ENCODE results near the gene MYO15A.

Gene MYO15A

DNA sequence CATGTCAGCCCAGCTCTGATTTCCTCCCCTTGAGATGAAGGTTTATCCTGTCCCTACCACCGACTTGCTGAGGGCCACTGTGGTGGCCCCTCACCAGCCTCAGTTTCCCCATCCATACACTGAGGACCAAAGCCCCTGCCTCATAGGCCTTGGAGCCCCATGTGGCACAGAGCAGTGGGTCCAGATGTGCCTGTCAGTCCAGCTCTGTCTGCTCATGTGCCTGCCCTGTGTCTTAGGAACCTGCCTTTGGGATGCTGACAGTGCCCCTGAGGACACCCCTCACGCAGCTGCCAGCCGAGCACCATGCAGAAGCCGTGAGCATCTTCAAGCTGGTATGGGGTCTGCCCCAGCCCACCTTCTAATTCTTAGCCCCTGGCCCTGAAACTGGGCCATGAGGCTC is 35.7 kb downstream of the MYO15A start:
- H3K27ac ChIP-seq (ENCODE audit: low read length) = no peak overlapping the region
- H3K4me3 ChIP-seq (ENCODE audit: low read length in 2 of 2) = no peak overlapping the region
- peaks cover 2 to 18% of the 10 kb centered on the region in 2 donors for H3K27me3 ChIP-seq (ENCODE audit: control insufficient read depth in 1 of 2, insufficient read depth in 2 of 2, low read length in 2 of 2)
- no peak overlapping the region for H3K9ac ChIP-seq (ENCODE audit: low read length in 2 of 2)
- H3K9me3 ChIP-seq (ENCODE audit: control insufficient read depth in 2 of 2, low read length in 2 of 2) = no peaks in the 10 kb centered on the region
- peaks cover 3% of the 10 kb centered on the region for H3K4me1 ChIP-seq (ENCODE audit: control insufficient read depth, insufficient read depth, low read length)
- no peaks in the 10 kb centered on the region for H3K36me3 ChIP-seq (ENCODE audit: control insufficient read depth in 2 of 2, insufficient read depth in 2 of 2, low read length in 2 of 2)

DNA sequence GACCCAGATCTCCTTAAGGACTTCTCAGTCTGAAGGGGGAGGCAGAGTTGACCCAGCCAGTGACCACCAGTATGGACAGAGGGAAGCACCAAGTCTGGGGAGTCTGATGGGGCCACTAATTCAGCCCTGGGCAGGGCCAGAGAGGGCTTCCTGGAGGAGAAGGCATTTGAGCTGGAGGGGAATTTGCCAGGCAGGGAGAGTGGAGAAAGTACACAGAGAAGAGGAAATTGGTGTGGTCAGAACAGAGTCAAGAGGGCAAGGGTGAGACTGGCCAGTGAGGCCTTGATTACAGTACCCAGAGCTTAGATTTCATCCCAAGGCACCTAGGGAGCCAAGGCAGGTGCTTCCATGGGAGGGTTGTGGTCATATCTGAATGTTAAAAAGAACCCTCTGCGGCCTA is 36.3 kb downstream of the MYO15A start:
- H3K27ac ChIP-seq (ENCODE audit: low read length) = no peak overlapping the region
- H3K9ac ChIP-seq (ENCODE audit: low read length in 2 of 2) = no peak overlapping the region
- H3K9me3 ChIP-seq (ENCODE audit: control insufficient read depth in 2 of 2, low read length in 2 of 2) = no peaks in the 10 kb centered on the region
- H3K27me3 ChIP-seq (ENCODE audit: control insufficient read depth in 1 of 2, insufficient read depth in 2 of 2, low read length in 2 of 2) = peaks cover 2 to 18% of the 10 kb centered on the region in 2 donors
- H3K36me3 ChIP-seq (ENCODE audit: control insufficient read depth in 2 of 2, insufficient read depth in 2 of 2, low read length in 2 of 2) = no peaks in the 10 kb centered on the region
- H3K4me3 ChIP-seq (ENCODE audit: low read length in 2 of 2) = no peak overlapping the region
- H3K4me1 ChIP-seq (ENCODE audit: control insufficient read depth, insufficient read depth, low read length) = peaks cover 3% of the 10 kb centered on the region

DNA sequence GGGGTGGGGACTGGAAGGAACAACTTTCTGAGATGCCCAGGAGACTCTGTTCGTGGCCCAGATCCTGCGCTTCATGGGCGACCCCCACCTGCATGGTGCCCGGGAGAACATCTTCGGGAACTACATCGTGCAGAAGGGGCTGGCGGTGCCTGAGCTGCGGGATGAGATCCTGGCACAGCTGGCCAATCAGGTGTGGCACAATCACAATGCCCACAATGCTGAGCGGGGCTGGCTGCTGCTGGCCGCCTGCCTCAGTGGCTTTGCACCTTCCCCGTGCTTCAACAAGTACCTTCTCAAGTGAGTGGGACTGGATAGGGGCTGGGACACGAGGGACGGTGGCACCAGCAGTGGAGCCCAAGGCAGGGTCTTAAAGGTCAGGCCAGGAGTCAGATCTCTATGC is 37.3 kb downstream of the MYO15A start:
- Histone ChIP-seq H3K4me3 (ENCODE audit: low read length in 2 of 2) (no peak overlapping the region), H3K27ac (ENCODE audit: low read length) (no peak overlapping the region), H3K27me3 (ENCODE audit: control insufficient read depth in 1 of 2, insufficient read depth in 2 of 2, low read length in 2 of 2) (peaks cover 2 to 16% of the 10 kb centered on the region in 2 donors), H3K9me3 (ENCODE audit: control insufficient read depth in 2 of 2, low read length in 2 of 2) (no peaks in the 10 kb centered on the region), H3K9ac (ENCODE audit: low read length in 2 of 2) (no peak overlapping the region), H3K36me3 (ENCODE audit: control insufficient read depth in 2 of 2, insufficient read depth in 2 of 2, low read length in 2 of 2) (no peaks in the 10 kb centered on the region), H3K4me1 (ENCODE audit: control insufficient read depth, insufficient read depth, low read length) (peaks cover 3% of the 10 kb centered on the region)

DNA sequence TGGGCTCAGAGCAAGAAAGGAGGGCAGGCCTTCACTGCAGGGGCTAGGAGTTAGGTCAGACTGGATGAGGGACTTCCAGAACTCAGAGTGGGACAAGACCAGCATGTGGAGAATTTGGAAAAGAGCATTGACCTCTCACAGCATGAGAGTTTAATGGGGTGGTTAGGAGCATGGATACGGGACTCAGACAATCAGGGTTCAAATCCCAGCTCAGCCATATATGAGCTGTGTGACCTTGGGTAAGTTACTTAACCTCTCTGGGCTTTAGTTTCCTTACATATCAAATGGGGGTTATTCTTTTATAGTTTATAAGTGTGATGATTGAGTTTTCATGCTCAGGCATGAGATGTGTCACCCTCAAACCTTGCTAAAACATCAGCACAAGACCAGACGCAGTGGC is 37.7 kb downstream of the MYO15A start:
- H3K9ac ChIP-seq (ENCODE audit: low read length in 2 of 2) = no peak overlapping the region
- no peak overlapping the region for H3K27ac ChIP-seq (ENCODE audit: low read length)
- H3K9me3 ChIP-seq (ENCODE audit: control insufficient read depth in 2 of 2, low read length in 2 of 2) = no peaks in the 10 kb centered on the region
- H3K36me3 ChIP-seq (ENCODE audit: control insufficient read depth in 2 of 2, insufficient read depth in 2 of 2, low read length in 2 of 2) = no peaks in the 10 kb centered on the region
- H3K4me1 ChIP-seq (ENCODE audit: control insufficient read depth, insufficient read depth, low read length) = no peaks in the 10 kb centered on the region
- H3K4me3 ChIP-seq (ENCODE audit: low read length in 2 of 2) = no peak overlapping the region
- H3K27me3 ChIP-seq (ENCODE audit: control insufficient read depth in 1 of 2, insufficient read depth in 2 of 2, low read length in 2 of 2) = peaks cover 2 to 16% of the 10 kb centered on the region in 2 donors

DNA sequence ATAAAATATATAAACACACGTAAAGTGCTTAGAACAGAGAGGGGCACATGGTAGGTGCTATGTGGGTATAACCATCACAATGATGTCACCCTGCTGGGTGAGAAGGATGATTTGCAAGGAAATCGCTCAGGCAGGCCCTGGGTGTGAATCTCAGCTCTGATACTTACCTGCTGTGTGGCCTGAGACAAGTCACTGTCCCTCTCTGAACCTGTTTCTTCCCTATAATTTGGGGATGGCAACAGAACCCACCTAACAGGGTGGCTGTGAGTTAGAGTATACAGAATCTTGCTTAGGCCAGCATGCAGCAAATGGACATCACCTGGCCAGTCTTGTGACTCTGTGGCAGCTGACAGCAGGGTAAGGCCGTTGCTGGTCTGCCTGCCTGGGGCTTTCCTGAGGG is 38.4 kb downstream of the MYO15A start:
- Histone ChIP-seq H3K36me3 (ENCODE audit: control insufficient read depth in 2 of 2, insufficient read depth in 2 of 2, low read length in 2 of 2) (no peaks in the 10 kb centered on the region), H3K9ac (ENCODE audit: low read length in 2 of 2) (no peak overlapping the region), H3K27me3 (ENCODE audit: control insufficient read depth in 1 of 2, insufficient read depth in 2 of 2, low read length in 2 of 2) (peaks cover 2 to 15% of the 10 kb centered on the region in 2 donors), H3K4me3 (ENCODE audit: low read length in 2 of 2) (no peak overlapping the region), H3K27ac (ENCODE audit: low read length) (no peak overlapping the region), H3K4me1 (ENCODE audit: control insufficient read depth, insufficient read depth, low read length) (no peaks in the 10 kb centered on the region), H3K9me3 (ENCODE audit: control insufficient read depth in 2 of 2, low read length in 2 of 2) (no peaks in the 10 kb centered on the region)

DNA sequence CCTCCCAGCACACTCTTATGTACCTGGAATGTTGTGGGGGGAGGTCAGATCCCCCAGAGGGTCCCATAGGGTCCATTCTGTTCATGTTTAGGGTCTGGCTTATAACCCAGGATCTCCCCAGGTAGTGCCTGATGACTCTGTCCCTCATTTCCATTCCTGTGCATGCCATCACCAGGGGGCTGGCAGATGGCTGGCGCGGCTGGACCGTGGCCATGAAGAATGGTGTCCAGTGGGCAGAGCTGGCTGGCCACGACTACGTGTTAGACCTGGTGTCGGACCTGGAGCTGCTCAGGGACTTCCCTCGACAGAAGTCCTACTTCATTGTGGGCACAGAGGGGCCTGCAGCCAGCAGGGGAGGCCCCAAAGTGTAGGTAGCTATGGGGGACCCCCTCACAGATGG is 40.0 kb downstream of the MYO15A start:
- no peaks in the 10 kb centered on the region for H3K36me3 ChIP-seq (ENCODE audit: control insufficient read depth in 2 of 2, insufficient read depth in 2 of 2, low read length in 2 of 2)
- H3K4me1 ChIP-seq (ENCODE audit: control insufficient read depth, insufficient read depth, low read length) = peaks cover 8% of the 10 kb centered on the region
- no peak overlapping the region for H3K9ac ChIP-seq (ENCODE audit: low read length in 2 of 2)
- peaks cover 0 to 4% of the 10 kb centered on the region in 2 donors for H3K27me3 ChIP-seq (ENCODE audit: control insufficient read depth in 1 of 2, insufficient read depth in 2 of 2, low read length in 2 of 2)
- no peak overlapping the region for H3K4me3 ChIP-seq (ENCODE audit: low read length in 2 of 2)
- H3K27ac ChIP-seq (ENCODE audit: low read length) = no peak overlapping the region
- no peaks in the 10 kb centered on the region for H3K9me3 ChIP-seq (ENCODE audit: control insufficient read depth in 2 of 2, low read length in 2 of 2)

DNA sequence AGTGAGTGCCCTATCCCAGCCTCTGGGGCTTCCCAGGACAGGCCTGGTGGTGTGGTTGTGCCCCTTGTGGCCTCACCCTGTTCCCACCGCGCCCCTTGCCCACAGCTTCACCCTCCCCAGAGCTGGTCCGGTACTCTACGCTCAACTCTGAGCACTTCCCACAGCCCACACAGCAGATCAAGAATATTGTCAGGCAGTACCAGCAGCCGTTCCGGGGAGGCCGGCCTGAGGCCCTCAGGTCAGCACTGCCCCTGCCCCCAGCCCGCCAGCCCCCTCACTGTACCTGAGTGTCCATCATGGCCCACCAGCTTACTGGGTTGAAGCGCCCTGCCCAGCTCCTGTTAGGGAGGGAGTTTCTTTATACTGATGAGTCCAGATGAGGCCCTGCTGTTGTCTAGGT is 42.7 kb downstream of the MYO15A start:
- Histone ChIP-seq H3K4me1 (ENCODE audit: control insufficient read depth, insufficient read depth, low read length) (peaks cover 11% of the 10 kb centered on the region), H3K9me3 (ENCODE audit: control insufficient read depth in 2 of 2, low read length in 2 of 2) (no peaks in the 10 kb centered on the region), H3K4me3 (ENCODE audit: low read length in 2 of 2) (no peak overlapping the region), H3K27ac (ENCODE audit: low read length) (no peak overlapping the region), H3K36me3 (ENCODE audit: control insufficient read depth in 2 of 2, insufficient read depth in 2 of 2, low read length in 2 of 2) (no peaks in the 10 kb centered on the region), H3K9ac (ENCODE audit: low read length in 2 of 2) (no peak overlapping the region), H3K27me3 (ENCODE audit: control insufficient read depth in 1 of 2, insufficient read depth in 2 of 2, low read length in 2 of 2) (no peaks in the 10 kb centered on the region)

DNA sequence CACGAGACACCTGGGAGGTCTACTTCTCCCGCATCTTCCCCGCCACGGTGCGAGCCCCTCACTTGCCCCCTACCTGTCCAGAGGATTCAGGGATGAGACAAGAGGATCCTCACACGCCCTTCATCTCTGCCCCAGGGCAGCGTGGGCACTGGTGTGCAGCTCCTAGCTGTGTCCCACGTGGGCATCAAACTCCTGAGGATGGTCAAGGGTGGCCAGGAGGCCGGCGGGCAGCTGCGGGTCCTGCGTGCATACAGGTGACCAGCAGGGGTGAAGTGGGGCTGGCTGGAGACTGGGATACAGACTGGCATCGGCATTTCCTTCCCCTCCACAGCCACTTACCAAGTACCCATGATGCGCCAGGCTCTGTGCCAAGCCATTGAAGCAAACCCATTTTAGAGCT is 46.6 kb downstream of the MYO15A start:
- H3K4me3 ChIP-seq (ENCODE audit: low read length in 2 of 2) = no peak overlapping the region
- H3K9me3 ChIP-seq (ENCODE audit: control insufficient read depth in 2 of 2, low read length in 2 of 2) = no peaks in the 10 kb centered on the region
- no peaks in the 10 kb centered on the region for H3K27me3 ChIP-seq (ENCODE audit: control insufficient read depth in 1 of 2, insufficient read depth in 2 of 2, low read length in 2 of 2)
- no peak overlapping the region for H3K9ac ChIP-seq (ENCODE audit: low read length in 2 of 2)
- no peak overlapping the region for H3K27ac ChIP-seq (ENCODE audit: low read length)
- H3K36me3 ChIP-seq (ENCODE audit: control insufficient read depth in 2 of 2, insufficient read depth in 2 of 2, low read length in 2 of 2) = no peaks in the 10 kb centered on the region
- H3K4me1 ChIP-seq (ENCODE audit: control insufficient read depth, insufficient read depth, low read length) = peaks cover 18% of the 10 kb centered on the region

DNA sequence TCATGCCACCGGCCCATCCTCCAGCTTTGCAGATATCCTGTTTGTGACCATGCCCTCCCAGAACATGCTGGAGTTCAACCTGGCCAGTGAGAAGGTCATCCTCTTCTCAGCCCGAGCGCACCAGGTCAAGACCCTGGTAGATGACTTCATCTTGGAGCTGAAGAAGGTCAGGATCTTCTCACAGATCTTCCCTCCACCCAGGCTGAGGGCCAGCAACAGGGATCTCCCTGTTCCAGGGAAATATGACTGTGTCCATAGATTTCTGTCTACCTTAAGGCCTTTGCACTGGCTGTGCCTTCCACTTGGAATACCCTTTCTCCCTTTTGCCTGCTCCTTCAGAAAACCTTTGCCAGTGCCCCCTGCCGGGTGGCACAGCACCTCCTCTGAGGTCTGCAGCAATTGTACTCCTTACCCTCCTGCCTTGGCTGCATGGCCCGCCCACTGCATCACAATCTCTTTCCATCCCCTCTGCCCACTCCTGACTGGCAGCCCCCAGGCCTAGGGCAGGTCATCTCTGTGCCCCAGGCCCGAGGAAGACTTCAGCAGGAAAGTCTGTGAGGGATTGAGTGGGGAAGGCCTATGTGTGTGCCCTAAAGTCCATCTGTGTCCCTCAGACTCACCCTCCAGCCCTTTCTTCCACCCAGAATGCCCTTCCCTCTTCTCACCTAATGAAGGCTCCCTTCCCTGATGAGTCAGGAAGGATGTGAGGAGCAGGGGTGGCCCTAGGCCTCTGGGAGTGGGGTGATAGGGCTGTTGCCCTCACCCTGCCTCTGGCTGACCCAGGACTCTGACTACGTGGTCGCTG is 47.8 kb downstream of the MYO15A start:
- Histone ChIP-seq H3K9ac (ENCODE audit: low read length in 2 of 2) (no peak overlapping the region), H3K4me3 (ENCODE audit: low read length in 2 of 2) (no peak overlapping the region), H3K27me3 (ENCODE audit: control insufficient read depth in 1 of 2, insufficient read depth in 2 of 2, low read length in 2 of 2) (no peaks in the 10 kb centered on the region), H3K9me3 (ENCODE audit: control insufficient read depth in 2 of 2, low read length in 2 of 2) (no peaks in the 10 kb centered on the region), H3K27ac (ENCODE audit: low read length) (no peak overlapping the region), H3K36me3 (ENCODE audit: control insufficient read depth in 2 of 2, insufficient read depth in 2 of 2, low read length in 2 of 2) (no peaks in the 10 kb centered on the region), H3K4me1 (ENCODE audit: control insufficient read depth, insufficient read depth, low read length) (peaks cover 18% of the 10 kb centered on the region)

DNA sequence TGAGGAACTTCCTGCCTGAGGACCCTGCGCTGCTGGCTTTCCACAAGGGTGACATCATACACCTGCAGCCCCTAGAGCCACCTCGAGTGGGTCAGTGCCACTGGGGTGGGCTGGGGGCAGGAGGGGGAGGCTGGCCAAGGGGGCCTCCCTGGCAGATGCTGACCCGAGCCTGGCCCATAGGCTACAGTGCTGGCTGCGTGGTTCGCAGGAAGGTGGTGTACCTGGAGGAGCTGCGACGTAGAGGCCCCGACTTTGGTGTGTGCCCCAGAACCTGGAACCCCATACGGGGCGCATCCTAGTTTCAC is 48.4 kb downstream of the MYO15A start:
- H3K27me3 ChIP-seq (ENCODE audit: control insufficient read depth in 1 of 2, insufficient read depth in 2 of 2, low read length in 2 of 2) = no peaks in the 10 kb centered on the region
- H3K9ac ChIP-seq (ENCODE audit: low read length in 2 of 2) = no peak overlapping the region
- peaks cover 18% of the 10 kb centered on the region for H3K4me1 ChIP-seq (ENCODE audit: control insufficient read depth, insufficient read depth, low read length)
- H3K36me3 ChIP-seq (ENCODE audit: control insufficient read depth in 2 of 2, insufficient read depth in 2 of 2, low read length in 2 of 2) = no peaks in the 10 kb centered on the region
- no peak overlapping the region for H3K27ac ChIP-seq (ENCODE audit: low read length)
- H3K4me3 ChIP-seq (ENCODE audit: low read length in 2 of 2) = no peak overlapping the region
- no peaks in the 10 kb centered on the region for H3K9me3 ChIP-seq (ENCODE audit: control insufficient read depth in 2 of 2, low read length in 2 of 2)

DNA sequence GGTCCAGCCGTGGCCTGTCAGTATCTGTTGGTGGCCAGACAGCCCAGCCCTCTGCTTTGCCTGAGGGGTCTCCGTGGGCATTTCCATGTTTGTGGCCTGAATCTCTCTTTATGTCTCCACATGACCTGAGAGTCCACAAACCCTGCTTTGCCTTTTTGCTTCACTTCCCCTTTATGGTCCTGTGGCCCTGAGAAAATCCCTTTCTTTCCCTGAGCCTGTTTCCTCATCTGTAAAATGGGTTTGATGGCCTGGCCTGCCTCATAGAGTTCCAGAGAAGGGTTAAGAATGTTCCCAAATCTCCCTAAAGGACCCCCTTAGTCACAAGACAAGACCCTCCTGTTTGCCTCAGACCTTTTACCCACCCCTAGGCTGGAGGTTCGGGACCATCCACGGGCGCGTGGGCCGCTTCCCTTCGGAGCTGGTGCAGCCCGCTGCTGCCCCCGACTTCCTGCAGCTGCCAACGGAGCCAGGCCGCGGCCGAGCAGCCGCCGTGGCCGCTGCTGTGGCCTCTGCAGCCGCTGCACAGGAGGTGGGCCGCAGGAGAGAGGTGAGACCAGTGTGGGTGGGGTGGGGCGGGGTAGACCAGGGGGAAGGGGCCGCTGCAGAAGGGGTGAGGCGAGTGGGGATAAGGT is 48.9 kb downstream of the MYO15A start:
- H3K9me3 ChIP-seq (ENCODE audit: control insufficient read depth in 2 of 2, low read length in 2 of 2) = no peaks in the 10 kb centered on the region
- H3K27me3 ChIP-seq (ENCODE audit: control insufficient read depth in 1 of 2, insufficient read depth in 2 of 2, low read length in 2 of 2) = no peaks in the 10 kb centered on the region
- no peak overlapping the region for H3K4me3 ChIP-seq (ENCODE audit: low read length in 2 of 2)
- no peak overlapping the region for H3K27ac ChIP-seq (ENCODE audit: low read length)
- H3K4me1 ChIP-seq (ENCODE audit: control insufficient read depth, insufficient read depth, low read length) = peaks cover 18% of the 10 kb centered on the region
- no peak overlapping the region for H3K9ac ChIP-seq (ENCODE audit: low read length in 2 of 2)
- no peaks in the 10 kb centered on the region for H3K36me3 ChIP-seq (ENCODE audit: control insufficient read depth in 2 of 2, insufficient read depth in 2 of 2, low read length in 2 of 2)

All from stomach smooth muscle (tissue), 2 donors.